SK-N-SH (cell line): ENCODE results near the gene WNT6. TPM values are rescaled to one million over a fixed set of nuclear protein-coding genes. Genes with fewer than 3 reads are reported as not detected.

ENCODE experiments used
- CTCF ChIA-PET: fragments of 300-600, 350-600 bp; formaldehyde crosslinking; extraction: SDS; loops from one replicate; lab custom pipeline; 2021; lab: Yijun Ruan, JAX
- POLR2A ChIA-PET: fragments of 350-600 bp; sonication (Branson Sonifier 250); formaldehyde crosslinking; extraction: SDS; loops from one replicate; lab custom pipeline; 2020; ENCODE audit warnings: antibody characterized with exemption, inconsistent platforms; lab: Yijun Ruan, JAX
- DNase-seq: peaks from one replicate; pipeline ENCODE4 v3.0.0; 2012
- H2AFZ ChIP-seq: fragments of 200-600 bp; sonication (generic); 2 replicates; pipeline ENCODE4 v1.8.1; 2016; ENCODE audit warnings: antibody characterized with exemption, mild to moderate bottlenecking, low read depth
- H3F3A ChIP-seq: fragments of 200-600 bp; sonication (generic); replicated peaks from 2 replicates; pipeline ENCODE3; 2016; ENCODE audit warnings: antibody characterized with exemption, mild to moderate bottlenecking; ENCODE audit not compliant: insufficient read depth
- H3K27ac ChIP-seq, 2 experiments: fragments of 200-500 bp in 1 of 2; fragments of 200-600 bp in 1 of 2; sonication (Bioruptor generic) in 1 of 2; sonication (generic), shearing (Covaris generic) in 1 of 2; 2 replicates each; pipeline versions ENCODE4 v1.5.1 to v1.6.1; 2014 to 2016; ENCODE audit warnings: low read depth in 2 of 2, inconsistent platforms in 1 of 2, low read length in 1 of 2, mild to moderate bottlenecking in 1 of 2, mixed read lengths in 1 of 2
- H3K27me3 ChIP-seq: fragments of 200-600 bp; sonication (generic), shearing (Covaris generic); 2 replicates; pipeline ENCODE4 v1.6.1; 2016; ENCODE audit warnings: mixed run types; ENCODE audit not compliant: insufficient read depth
- H3K36me3 ChIP-seq, 2 experiments: fragments of 200-500 bp in 1 of 2; fragments of 200-600 bp in 1 of 2; sonication (Bioruptor generic) in 1 of 2; sonication (generic) in 1 of 2; replicated peaks in 1 of 2; 2 replicates each; pipeline versions ENCODE3 to v1.5.1; 2014 to 2016; ENCODE audit warnings: low read length in 1 of 2, mild to moderate bottlenecking in 1 of 2; ENCODE audit not compliant: insufficient read depth in 2 of 2, control insufficient read depth in 1 of 2
- H3K4me1 ChIP-seq, 2 experiments: fragments of 200-500 bp in 1 of 2; fragments of 200-600 bp in 1 of 2; sonication (Bioruptor generic) in 1 of 2; sonication (generic), shearing (Covaris generic) in 1 of 2; 2 replicates each; pipeline versions ENCODE4 v1.5.1 to v1.6.1; 2014 to 2016; ENCODE audit warnings: low read depth in 1 of 2, low read length in 1 of 2, mixed run types in 1 of 2; ENCODE audit not compliant: insufficient read depth in 2 of 2, control insufficient read depth in 1 of 2
- H3K4me2 ChIP-seq: fragments of 200-600 bp; sonication (generic), shearing (Covaris generic); 2 replicates; pipeline ENCODE4 v1.6.1; 2017; ENCODE audit warnings: mixed run types
- H3K4me3 ChIP-seq, 2 experiments: fragments of 200-500 bp in 1 of 2; fragments of 200-600 bp in 1 of 2; sonication (Bioruptor generic) in 1 of 2; sonication (generic), shearing (Covaris generic) in 1 of 2; 2 replicates each; pipeline versions ENCODE4 v1.5.1 to v1.8.1; 2014 to 2016; ENCODE audit warnings: low read depth in 2 of 2, inconsistent platforms in 1 of 2, low read length in 1 of 2, mild to moderate bottlenecking in 1 of 2, mixed read lengths in 1 of 2, moderate library complexity in 1 of 2
- H3K79me2 ChIP-seq: fragments of 200-600 bp; sonication (generic); 2 replicates; pipeline ENCODE4 v1.8.1; 2017; ENCODE audit warnings: mild to moderate bottlenecking; ENCODE audit not compliant: insufficient read depth
- H3K9ac ChIP-seq: fragments of 200-600 bp; sonication (generic); 2 replicates; pipeline ENCODE4 v1.6.1; 2017; ENCODE audit warnings: mixed run types
- H3K9me2 ChIP-seq: fragments of 200-600 bp; sonication (generic); 2 replicates; pipeline ENCODE4 v1.6.1; 2017; ENCODE audit warnings: mixed run types
- H3K9me3 ChIP-seq: fragments of 200-600 bp; sonication (generic); 2 replicates; pipeline ENCODE4 v1.6.1; 2017; ENCODE audit warnings: mixed run types, mild to moderate bottlenecking, moderate library complexity
- H4K20me1 ChIP-seq: fragments of 200-600 bp; sonication (generic); 2 replicates; pipeline ENCODE4 v1.6.1; 2017; ENCODE audit warnings: mild to moderate bottlenecking, mixed run types; ENCODE audit not compliant: insufficient read depth
- CHD2 ChIP-seq: fragments of 150-350 bp; IDR thresholded peaks from 2 replicates; pipeline ENCODE4 v1.6.1; 2018; ENCODE audit warnings: low read length; ENCODE audit not compliant: partially characterized antibody
- EP300 ChIP-seq, 2 experiments: IDR thresholded peaks; 2 replicates each; pipeline versions ENCODE4 v1.4.0 to v1.6.1; 2012; ENCODE audit warnings: borderline replicate concordance in 1 of 2, low read depth in 1 of 2, low read length in 1 of 2
- FOXJ3 ChIP-seq: sonication (generic); formaldehyde crosslinking; IDR thresholded peaks from 2 replicates; pipeline ENCODE4 v1.5.1; 2020; ENCODE audit warnings: mild to moderate bottlenecking, missing genetic modification reagents
- IRF3 ChIP-seq: fragments of 150-350 bp; IDR thresholded peaks from 2 replicates; pipeline ENCODE4 v1.6.1; 2016; ENCODE audit warnings: mild to moderate bottlenecking, low read depth, low read length
- JUND ChIP-seq: IDR thresholded peaks from 2 replicates; pipeline ENCODE4 v1.4.0; 2012
- MAX ChIP-seq: IDR thresholded peaks from 2 replicates; pipeline ENCODE4 v1.4.0; 2012; ENCODE audit warnings: low read depth
- NFIC ChIP-seq: IDR thresholded peaks from 2 replicates; pipeline ENCODE4 v1.4.0; 2012; ENCODE audit warnings: borderline replicate concordance
- RAD21 ChIP-seq: IDR thresholded peaks from 2 replicates; pipeline ENCODE4 v1.6.1; 2012; ENCODE audit warnings: mild to moderate bottlenecking, low read length
- RCOR1 ChIP-seq: fragments of 150-350 bp; IDR thresholded peaks from 2 replicates; pipeline ENCODE4 v1.6.1; 2017; ENCODE audit warnings: antibody characterized with exemption, low read length
- REST ChIP-seq: IDR thresholded peaks from 2 replicates; pipeline ENCODE4 v1.6.1; 2012; ENCODE audit warnings: mild to moderate bottlenecking, low read depth, low read length, moderate library complexity
- RFX5 ChIP-seq: IDR thresholded peaks from 2 replicates; pipeline ENCODE4 v1.6.1; 2012; ENCODE audit warnings: mild to moderate bottlenecking, improper control_type of control experiment, low read length
- TCF12 ChIP-seq: IDR thresholded peaks from 2 replicates; pipeline ENCODE4 v1.4.0; 2012
- TEAD4 ChIP-seq: IDR thresholded peaks from 2 replicates; pipeline ENCODE4 v1.4.0; 2012; ENCODE audit warnings: mild to moderate bottlenecking, borderline replicate concordance; ENCODE audit not compliant: insufficient read depth
- USF2 ChIP-seq: fragments of 150-350 bp; IDR thresholded peaks from 2 replicates; pipeline ENCODE4 v1.6.1; 2017; ENCODE audit warnings: antibody characterized with exemption, low read length, low read depth, borderline replicate concordance
- YY1 ChIP-seq: IDR thresholded peaks from 2 replicates; pipeline ENCODE4 v1.4.0; 2012; ENCODE audit warnings: low read depth, mild to moderate bottlenecking
- WGBS: methylation state at CpG from one replicate; pipeline ENCODE4 v1.1.6; 2017; ENCODE audit warnings: low lambda C conversion rate; 5-methylcytosine and 5-hydroxymethylcytosine counted together
- polyA plus RNA-seq, 3 experiments: library from polyadenylated mRNA; depleted of rRNA; stranded (reverse); fragments of >200 nt; gene quantifications; 2 replicates each; pipeline ENCODE4 v1.2.3, GENCODE V29; 2012

Gene WNT6
- polyA plus RNA-seq, 1 of the 3 experiments (the other 2 are of a cell fraction): 0.08 TPM

GRCh38 chr2:218822622-218823021 is 37.0 kb upstream of the WNT6 start:
- POLR2A ChIA-PET: no interaction called here
- Histone ChIP-seq H3K4me3 (no peak overlapping the region), H3K4me1 (no peaks in the 10 kb centered on the region), H3K9ac (no peak overlapping the region), H3K9me3 (no peaks in the 10 kb centered on the region), H2AFZ (no peak overlapping the region), H3K27ac (no peak overlapping the region), H3K36me3 (no peaks in the 10 kb centered on the region), H4K20me1 (no peaks in the 10 kb centered on the region), H3K27me3 (0 out of 2 replicates have a peak, but pooled peaks cover 8% of the 10 kb centered on the region), H3K79me2 (no peaks in the 10 kb centered on the region), H3K4me2 (no peak overlapping the region), H3K9me2 (no peaks in the 10 kb centered on the region), H3F3A (no peaks in the 10 kb centered on the region)
- CTCF ChIA-PET: interaction anchor here (0.8 to 1.9 kb wide), 3 partner anchors 16 to 42 kb away, joined by 3 to 11 read pairs (median 3); no protein-coding TSS in a partner anchor
- WGBS: 50% methylated on average over 4 of the region's 7 CpGs
- DNase-seq: no peak
- no peak for TF ChIP-seq EP300 (IDR thresholded peaks at IDR 0.05; ENCODE audit: borderline replicate concordance in 1 of 2, low read depth in 1 of 2, low read length in 1 of 2)

- Histone ChIP-seq H3K4me3 (no peak overlapping the region), H3K9me3 (no peaks in the 10 kb centered on the region), H3F3A (no peaks in the 10 kb centered on the region), H3K9ac (no peak overlapping the region), H3K4me1 (peaks cover 0 to 3% of the 10 kb centered on the region in 2 experiments; a peak in 1 of 4 replicates), H3K27me3 (0 out of 2 replicates have a peak, but pooled peaks cover 8% of the 10 kb centered on the region), H2AFZ (no peak overlapping the region), H3K36me3 (no peaks in the 10 kb centered on the region), H4K20me1 (no peaks in the 10 kb centered on the region), H3K4me2 (no peak overlapping the region), H3K9me2 (no peaks in the 10 kb centered on the region), H3K79me2 (no peaks in the 10 kb centered on the region), H3K27ac (no peak overlapping the region)
- CTCF ChIA-PET: interaction anchor here (0.8 to 1.9 kb wide), 3 partner anchors 17 to 41 kb away, joined by 3 to 11 read pairs (median 3); no protein-coding TSS in a partner anchor
- POLR2A ChIA-PET: no interaction called here
- 65% methylated on average over 8 of the region's 9 CpGs for WGBS
- no peak for DNase-seq
- TF ChIP-seq USF2: no peak
- TF ChIP-seq NFIC: no peak
- no peak for TF ChIP-seq YY1
- TF ChIP-seq CHD2: no peak
- TF ChIP-seq REST: no peak
- no peak for TF ChIP-seq RAD21
- TF ChIP-seq RFX5: no peak
- no peak for TF ChIP-seq RCOR1
- no peak for TF ChIP-seq TCF12
- no peak for TF ChIP-seq JUND
- TF ChIP-seq FOXJ3 (CRISPR knock-in tag): no peak
- no peak for TF ChIP-seq MAX
- TF ChIP-seq EP300 (IDR thresholded peaks at IDR 0.05; ENCODE audit: borderline replicate concordance in 1 of 2, low read depth in 1 of 2, low read length in 1 of 2): no peak
- no peak for TF ChIP-seq TEAD4
- TF ChIP-seq IRF3: no peak
These were observed 36.3 kb upstream of the WNT6 start for GRCh38 chr2:218823196-218823855.
